HG03060 (cell line): ENCODE data around the gene NOD1.

Experiments
- ATAC-seq: cut with Tn5 transposase; IDR thresholded peaks from one replicate; pipeline ENCODE4 v1.9.1; 2021; ENCODE audit warnings: low read depth, moderate number of reproducible peaks; ENCODE audit not compliant: unreplicated experiment

The NOD1 gene

GRCh38 chr7:30471205-30471604 lies 7.4 kb downstream of the NOD1 start:
- ATAC-seq: no peak

GRCh38 chr7:30470771-30471170 lies 7.8 kb downstream of the NOD1 start:
- no peak for ATAC-seq

GRCh38 chr7:30470163-30470770 lies 8.3 kb downstream of the NOD1 start:
- ATAC-seq: no peak

- ATAC-seq: no peak
Observed at GRCh38 chr7:30469303-30469702, 9.3 kb downstream of the NOD1 start.

DNA sequence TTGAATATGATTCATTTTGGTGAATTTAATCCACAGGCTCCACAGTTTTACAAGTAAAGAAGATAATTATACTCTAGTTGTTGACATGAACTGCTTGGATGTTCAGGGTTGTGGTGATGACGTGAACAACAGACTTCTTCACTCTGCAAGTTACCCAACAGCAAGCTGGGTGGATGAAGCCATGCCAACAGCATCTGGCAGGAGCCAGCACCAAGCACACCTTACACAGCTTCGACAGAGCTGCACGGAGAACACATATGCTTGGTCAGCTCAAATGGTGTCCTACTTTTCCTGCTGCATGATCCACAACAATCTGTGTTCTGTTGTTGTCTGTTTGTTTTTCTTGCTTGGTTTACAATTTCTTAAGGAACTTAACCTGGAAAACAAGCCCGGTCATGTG lies 9.8 kb downstream of the NOD1 start:
- ATAC-seq: no peak

GRCh38 chr7:30468041-30468440 lies 10.5 kb downstream of the NOD1 start:
- no peak for ATAC-seq

DNA sequence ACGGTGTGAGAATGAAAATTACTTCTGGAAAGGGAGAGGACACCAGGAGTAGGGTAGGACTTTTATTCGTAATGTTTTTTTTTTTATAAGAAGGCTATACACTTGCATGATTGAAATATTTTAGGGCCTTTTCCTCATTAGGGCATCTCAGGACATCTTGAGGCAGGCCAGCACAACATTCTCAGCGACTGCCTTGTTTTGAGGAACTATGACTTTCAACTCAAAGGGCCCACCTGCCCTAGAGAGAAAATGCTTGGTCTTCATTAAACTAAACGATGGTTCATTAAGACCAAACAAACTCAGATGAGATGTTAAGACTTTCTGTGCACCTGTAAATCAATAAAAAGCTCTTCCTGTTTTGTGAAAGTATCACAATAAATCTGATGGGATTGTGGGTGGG lies 11.3 kb downstream of the NOD1 start:
- ATAC-seq: no peak

DNA sequence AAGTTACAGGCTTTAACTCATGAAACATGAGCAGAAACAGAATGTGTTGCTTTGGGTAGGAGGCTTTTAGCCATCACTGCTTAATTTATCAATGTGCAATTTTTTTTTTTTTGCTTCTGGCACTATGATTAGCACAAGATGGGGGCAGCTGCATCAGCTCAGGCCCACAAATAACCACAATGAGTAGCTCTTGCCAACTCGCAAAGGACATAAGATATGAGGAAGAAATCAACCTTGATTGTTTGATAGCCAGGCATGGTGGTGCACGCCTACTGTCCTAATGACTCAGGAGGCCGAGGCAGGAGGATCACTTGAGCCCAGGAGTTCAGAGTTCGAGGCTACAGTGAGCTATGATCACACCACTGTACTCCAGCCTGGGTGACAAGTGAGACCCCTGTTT lies 12.3 kb downstream of the NOD1 start:
- no peak for ATAC-seq

DNA sequence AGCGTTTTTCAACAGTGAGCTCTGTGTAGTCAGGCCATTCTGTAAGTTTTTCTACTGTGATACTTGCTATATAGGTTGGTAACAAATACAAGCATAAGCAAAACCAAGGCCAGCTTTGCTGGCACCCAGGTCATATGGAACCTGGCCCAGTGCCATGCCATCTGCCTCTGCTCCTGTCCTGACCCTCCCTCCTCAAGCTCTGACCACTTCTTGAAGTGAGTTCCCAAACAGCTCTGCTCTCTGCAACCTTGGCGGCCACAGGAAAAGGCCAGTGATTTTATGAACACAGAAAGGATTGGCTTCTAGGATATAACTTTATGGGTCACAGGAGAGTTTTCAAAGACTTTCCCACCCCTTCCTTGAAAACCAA lies 12.8 kb downstream of the NOD1 start:
- no peak for ATAC-seq

GRCh38 chr7:30465046-30465810 lies 13.4 kb downstream of the NOD1 start:
- no peak for ATAC-seq

GRCh38 chr7:30464231-30464671 lies 14.3 kb downstream of the NOD1 start:
- ATAC-seq: peak; percentile 26

DNA sequence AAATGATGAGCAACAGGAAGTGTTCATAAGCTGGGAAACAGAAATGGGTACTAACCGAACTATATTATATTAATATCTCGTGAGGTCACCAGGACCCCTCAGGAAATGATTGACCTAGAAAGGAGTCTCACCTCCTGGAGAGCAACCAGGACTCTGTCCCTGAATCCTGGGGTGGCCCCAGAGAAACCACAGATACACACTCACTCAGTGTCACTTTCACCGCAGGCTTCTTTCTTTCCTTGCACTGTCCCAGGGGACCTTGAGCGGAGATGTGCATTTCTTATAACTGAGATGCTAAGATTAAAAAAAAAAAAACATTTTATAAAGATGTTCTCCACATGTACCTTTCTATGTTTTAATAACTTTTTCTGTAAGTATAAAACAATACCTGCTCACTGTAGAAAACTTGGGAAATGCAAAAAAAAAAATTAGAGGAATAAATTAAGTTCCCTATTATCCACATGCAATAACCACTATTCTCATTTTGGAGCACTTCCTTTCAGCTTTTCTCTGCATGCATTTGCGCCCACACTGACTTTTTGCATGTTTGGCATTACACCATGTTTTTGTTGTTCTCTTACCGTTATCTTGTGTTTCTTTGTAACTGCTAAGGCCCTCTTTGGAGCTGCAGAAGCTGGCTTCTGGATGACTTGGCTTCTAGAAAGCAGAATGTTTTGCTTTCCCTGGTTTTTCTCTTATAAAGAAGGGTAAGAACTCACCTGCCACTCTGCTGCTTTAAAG lies 15.0 kb downstream of the NOD1 start:
- ATAC-seq: no peak

DNA sequence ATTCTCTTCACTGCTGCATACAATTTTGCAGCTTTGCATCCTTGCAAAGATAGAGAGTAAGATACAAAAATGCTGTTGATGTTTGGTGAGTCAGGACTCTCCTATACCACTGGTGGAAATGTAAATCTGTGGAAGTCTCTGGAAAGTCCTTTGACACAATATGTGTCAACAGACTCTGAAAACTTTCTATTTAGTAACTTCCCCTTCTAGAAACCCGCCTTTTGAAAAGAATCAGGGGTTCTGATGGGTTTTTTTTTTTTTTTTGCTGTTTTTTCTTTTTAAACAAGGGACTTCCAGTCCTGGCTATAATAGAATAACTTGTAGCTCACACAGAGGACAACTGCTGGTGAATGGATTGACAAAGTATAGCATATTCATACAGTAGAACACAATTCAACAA lies 16.4 kb downstream of the NOD1 start:
- ATAC-seq: no peak

DNA sequence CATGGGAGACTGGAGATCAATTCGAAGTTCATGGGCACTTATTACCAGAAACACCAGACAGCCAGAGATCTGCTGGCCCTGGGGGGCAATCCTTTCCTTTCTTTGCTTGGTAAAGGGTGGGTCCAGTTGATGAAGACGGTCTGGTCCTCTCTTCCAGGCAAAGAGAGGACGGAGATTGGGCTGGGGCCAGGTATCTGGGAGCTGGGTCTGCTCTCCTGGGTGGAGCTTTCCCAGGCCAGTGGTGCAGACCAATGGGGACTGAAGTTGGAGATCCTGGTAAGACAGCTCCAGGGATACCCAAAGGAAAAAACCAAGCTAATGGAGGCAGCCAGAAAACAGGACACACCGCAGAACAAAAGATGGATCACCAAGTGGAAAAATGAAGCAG lies 18.3 kb downstream of the NOD1 start:
- no peak for ATAC-seq

DNA sequence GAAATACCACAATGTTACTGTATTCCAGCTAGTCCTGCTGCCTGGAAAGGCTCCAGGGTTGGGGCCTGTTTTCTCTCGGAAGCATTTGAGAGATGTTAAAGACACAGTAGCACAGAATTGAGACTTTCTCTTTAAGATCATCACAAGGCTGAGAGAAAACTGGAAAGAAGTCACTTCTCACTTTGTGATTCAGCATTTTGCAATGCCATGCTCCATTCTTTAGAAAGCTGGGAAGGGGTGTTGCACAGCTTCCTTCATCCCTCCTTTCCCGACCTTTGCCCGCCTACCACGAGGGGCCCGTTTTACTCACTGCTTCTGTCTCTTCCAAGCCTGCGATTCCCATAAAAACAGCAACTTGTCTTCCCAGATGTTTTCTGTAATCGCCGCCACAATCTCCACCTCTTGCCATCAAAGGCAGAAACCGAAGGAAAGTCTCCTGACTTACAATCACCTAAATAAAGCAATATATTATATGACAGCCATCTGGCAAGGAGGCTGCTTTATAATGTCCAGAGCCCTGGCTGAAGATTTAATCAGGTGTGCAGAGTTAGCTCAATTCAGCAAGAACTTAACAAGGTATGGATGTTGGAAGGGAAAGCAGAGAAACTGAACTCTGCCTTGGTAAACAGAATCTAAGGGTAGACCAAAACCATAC lies 18.9 kb downstream of the NOD1 start:
- no peak for ATAC-seq

GRCh38 chr7:30458311-30458710 lies 20.3 kb downstream of the NOD1 start:
- no peak for ATAC-seq

DNA sequence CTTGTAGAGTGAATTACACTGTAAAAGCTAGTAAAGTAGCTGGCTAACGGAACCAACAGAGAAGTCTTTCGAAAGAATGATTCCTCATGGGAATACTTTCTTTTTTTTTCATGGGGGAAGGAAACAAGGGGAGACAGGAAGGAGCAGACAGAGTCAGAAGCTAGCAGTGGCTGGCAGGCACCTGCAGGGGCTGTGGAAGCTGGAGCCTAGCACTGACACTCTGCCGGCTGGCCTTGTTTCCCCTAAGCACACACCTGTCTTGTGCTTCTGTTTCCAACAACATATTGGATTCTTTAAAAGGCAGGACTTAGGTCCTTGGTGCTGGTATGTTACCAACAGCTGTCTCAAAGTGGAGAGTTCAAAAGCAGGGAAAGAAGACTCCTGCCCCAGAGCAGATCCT lies 24.7 kb downstream of the NOD1 start:
- ATAC-seq: no peak

- no peak for ATAC-seq
Observed at GRCh38 chr7:30453016-30453415, 25.6 kb downstream of the NOD1 start.

DNA sequence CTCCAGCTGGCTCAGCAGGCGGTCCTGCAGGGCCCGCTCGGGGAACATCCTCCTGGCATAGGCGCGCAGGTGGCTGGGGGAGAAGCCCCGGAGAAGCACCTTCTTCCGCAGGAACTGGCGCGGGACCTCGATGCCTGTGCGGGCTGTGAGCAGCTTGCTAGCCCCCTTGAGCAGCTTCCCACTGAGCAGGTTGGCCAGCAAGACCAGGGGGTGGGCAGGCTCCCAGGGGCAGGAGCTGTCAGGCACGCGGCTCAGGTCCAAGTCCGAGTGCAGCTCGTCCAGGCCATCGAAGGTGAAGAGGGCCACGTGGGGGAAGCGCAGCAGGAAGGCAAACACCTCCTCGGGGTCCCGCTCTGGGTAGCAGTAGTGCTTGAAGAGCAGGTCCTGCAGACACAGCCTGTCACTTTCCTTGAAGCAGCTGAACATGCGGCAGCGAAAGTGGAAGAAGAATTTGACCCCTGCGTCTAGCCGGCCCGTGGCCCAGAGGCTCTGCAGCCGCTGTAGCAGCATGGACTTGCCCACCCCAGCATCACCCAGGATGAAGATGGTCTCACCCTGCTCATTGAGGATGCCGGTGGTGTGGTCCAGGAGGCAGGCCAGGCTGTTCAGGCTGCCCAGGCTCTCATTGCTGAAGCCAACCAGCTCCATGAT lies 26.2 kb downstream of the NOD1 start:
- ATAC-seq: no peak

DNA sequence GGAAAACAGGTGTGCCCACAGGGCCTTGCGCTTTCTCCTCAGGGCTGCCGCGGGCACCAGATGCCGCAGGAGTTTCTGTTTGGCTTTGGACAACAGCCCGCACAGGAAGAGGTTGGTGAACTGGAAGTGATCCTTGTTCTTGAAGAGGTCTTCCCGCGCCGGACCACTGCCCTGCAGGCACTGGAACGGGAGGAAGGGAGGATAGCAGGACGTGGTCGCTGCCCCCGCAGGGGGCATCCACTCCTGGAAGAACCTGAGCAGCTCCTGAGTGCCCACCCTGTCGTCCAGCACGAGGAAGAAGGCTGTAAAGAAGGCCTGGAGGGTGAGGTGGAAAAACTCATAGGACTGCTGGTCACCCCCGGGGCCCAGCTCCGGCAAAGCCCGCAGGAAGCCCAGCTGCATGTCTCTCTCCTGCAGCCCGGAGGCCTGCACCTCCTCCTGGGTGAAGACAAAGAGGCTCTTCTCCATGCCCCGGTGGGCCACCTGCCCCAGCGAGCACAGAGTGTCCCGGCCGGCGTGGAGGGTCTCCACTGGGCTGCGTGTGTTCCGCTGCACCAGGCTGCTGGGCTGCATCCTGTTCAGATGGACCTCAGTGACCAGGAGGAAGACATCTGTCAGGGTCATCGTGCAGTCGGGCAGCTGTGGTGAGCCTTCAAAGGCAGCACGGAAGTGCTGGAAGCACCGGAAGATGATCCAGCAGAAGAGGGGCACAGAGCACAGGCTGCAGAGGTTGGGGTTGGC lies 26.9 kb downstream of the NOD1 start:
- no peak for ATAC-seq
